Transverse colon (tissue), 4 donors: ENCODE measurements around the gene DESI2. TPM values are rescaled to one million over a fixed set of nuclear protein-coding genes. Genes with fewer than 3 reads are reported as not detected.

Experiments
- DNase-seq: peaks from one replicate; pipeline ENCODE4 v3.0.0-alpha.2; 2019
- H3K27ac ChIP-seq, 4 donors: fragments of 200-600 bp; sonication (generic); 2 replicates each; pipeline ENCODE4 v1.5.1; 2016 to 2018; ENCODE audit warnings: inconsistent platforms in 4 of 4
- H3K27me3 ChIP-seq: fragments of 200-600 bp; sonication (generic); 2 replicates; pipeline ENCODE4 v1.5.1; 2017; ENCODE audit warnings: inconsistent platforms
- H3K36me3 ChIP-seq, 4 donors: fragments of 200-600 bp; sonication (generic); 2 replicates each; pipeline ENCODE4 v1.5.1; 2017 to 2019; ENCODE audit warnings: inconsistent platforms in 4 of 4
- H3K4me1 ChIP-seq, 4 donors: fragments of 200-600 bp; sonication (generic); 2 replicates each; pipeline ENCODE4 v1.5.1; 2017 to 2020; ENCODE audit warnings: inconsistent platforms in 4 of 4
- H3K4me3 ChIP-seq, 4 donors: fragments of 200-600 bp; sonication (generic); 1 replicate in 1 of 4; 2 replicates in 3 of 4; pipeline versions ENCODE4 v1.5.1 to v1.6.1; 2017 to 2019; ENCODE audit warnings: inconsistent platforms in 4 of 4
- H3K9me3 ChIP-seq, 2 donors: fragments of 200-600 bp; sonication (generic); 2 replicates each; pipeline ENCODE4 v1.5.1; 2017 to 2019; ENCODE audit warnings: inconsistent platforms in 2 of 2
- EP300 ChIP-seq: sonication (generic); formaldehyde crosslinking; IDR thresholded peaks from one replicate; pipeline ENCODE4 v1.6.1; 2017; ENCODE audit warnings: antibody characterized with exemption, low read depth
- POLR2A ChIP-seq: fragments of 450-650 bp; IDR thresholded peaks from one replicate; pipeline ENCODE4 v1.6.1; 2016; ENCODE audit warnings: antibody characterized with exemption, mild to moderate bottlenecking, moderate library complexity
- POLR2AphosphoS5 ChIP-seq, 3 donors: sonication (generic); formaldehyde crosslinking; IDR thresholded peaks; one replicate each; pipeline ENCODE4 v1.6.1; 2016; ENCODE audit warnings: antibody characterized with exemption in 3 of 3
- WGBS, 2 donors: methylation state at CpG; one replicate each; pipeline ENCODE4 v1.1.5; 2018; ENCODE audit warnings: low coverage in 1 of 2; 5-methylcytosine and 5-hydroxymethylcytosine counted together
- in situ Hi-C, 4 donors: fragments of 200-750 bp; cut with MboI; loops; one replicate each; pipeline versions ENCODE4 v1.15.0 to v1.15.1; 2017; ENCODE audit warnings: low sequenced_read_pairs in 3 of 4, low pct_ligation_motif_present in 1 of 4, low pct_unique_long_range_greater_than_20kb in 1 of 4
- intact Hi-C: fragments of 100-400 bp; cut with DNase I; formaldehyde crosslinking; loops from one replicate; pipeline ENCODE4 v1.15.1; 2023; ENCODE audit warnings: low total_unique reads
- total RNA-seq, 4 donors: library from RNA; depleted of rRNA; stranded (reverse); fragments of >200 nt; gene quantifications; one replicate each; pipeline ENCODE4 v1.1.0, GENCODE V29; 2016
- TF ChIP-seq, protein P1 (sequence below), 5 experiments: fragments of 200-600 bp in 3 of 5; fragments of 450-650 bp in 2 of 5; sonication (generic) in 3 of 5; IDR thresholded peaks; 1 replicate in 2 of 5; 2 replicates in 3 of 5; pipeline ENCODE4 v1.5.1; 2016 to 2017; ENCODE audit warnings: antibody characterized with exemption in 5 of 5, inconsistent platforms in 3 of 5, mild to moderate bottlenecking in 2 of 5, moderate library complexity in 1 of 5

DESI2 gene
- total RNA-seq, 4 donors from 2014 or later: 18.3 to 41.6 (median 30.6) TPM

DNA sequence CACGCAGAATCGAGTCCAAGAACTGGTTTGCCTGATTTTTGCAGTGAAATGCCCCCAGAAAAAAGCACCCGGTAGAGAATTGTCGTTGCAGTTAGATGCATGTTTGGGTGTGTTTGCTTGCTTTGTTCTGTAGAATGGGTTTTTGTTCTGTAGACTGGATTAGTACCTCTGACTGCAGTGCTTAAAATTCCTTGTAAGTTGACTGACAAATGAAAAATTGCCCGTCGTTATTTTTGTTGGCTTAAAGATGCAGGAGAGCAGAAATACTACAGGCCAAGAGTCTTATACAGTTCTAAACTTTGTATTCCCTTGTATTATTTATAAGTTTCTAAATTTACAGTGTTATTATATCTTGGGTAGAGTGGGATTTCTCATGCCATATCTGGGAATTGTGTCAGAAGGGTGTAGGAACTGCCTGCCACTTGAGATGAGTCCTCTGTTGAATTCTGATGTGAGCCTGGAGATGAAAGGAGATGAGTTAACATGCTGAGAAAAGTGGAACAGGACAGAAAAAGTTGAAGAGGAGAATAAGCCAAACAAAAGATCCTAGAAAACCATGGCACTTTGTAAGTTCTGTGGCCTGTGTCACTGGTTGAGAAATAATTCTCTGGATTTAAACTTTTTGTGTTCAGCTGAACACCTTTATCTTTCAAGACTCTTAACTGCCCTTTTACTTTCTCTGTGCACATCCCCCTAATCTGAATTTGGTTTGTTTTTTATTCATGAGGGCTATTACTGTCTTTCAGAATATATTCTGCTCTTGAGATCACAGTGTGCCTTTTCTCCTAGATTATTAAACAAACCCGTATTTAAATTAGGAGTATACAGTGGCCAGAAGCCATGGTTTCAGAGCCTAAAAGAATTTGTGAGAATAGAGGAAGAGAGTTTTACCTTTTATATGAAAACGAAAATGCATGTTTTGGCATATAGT lies 1.4 kb downstream of the DESI2 start:
- Histone ChIP-seq H3K27me3 (no peaks in the 10 kb centered on the region), H3K4me3 (peak overlapping the region in 3 of 4 donors; percentile 71 to 91 (median 90)), H3K9me3 (no peaks in the 10 kb centered on the region), H3K4me1 (peaks cover 10 to 53% (median 28%) of the 10 kb centered on the region in 4 donors), H3K36me3 (no peaks in the 10 kb centered on the region), H3K27ac (peak overlapping the region; percentile 9 to 99 (median 98))
- in situ Hi-C loops (loop anchor here in 1 of 4 donors (10.0 kb wide), 1 partner anchor 200 kb away; the partner anchor contains the start of gene ADSS2), intact Hi-C loops (no loop called here)
- 11 to 16% methylated on average over 6 to 8 of the region's 8 CpGs for WGBS, 2 donors
- DNase-seq: no peak
- TF ChIP-seq POLR2A (no peak), POLR2AphosphoS5 (IDR thresholded peaks at IDR 0.05) (no peak), EP300 (no peak)
- TF ChIP-seq, protein P1, sequence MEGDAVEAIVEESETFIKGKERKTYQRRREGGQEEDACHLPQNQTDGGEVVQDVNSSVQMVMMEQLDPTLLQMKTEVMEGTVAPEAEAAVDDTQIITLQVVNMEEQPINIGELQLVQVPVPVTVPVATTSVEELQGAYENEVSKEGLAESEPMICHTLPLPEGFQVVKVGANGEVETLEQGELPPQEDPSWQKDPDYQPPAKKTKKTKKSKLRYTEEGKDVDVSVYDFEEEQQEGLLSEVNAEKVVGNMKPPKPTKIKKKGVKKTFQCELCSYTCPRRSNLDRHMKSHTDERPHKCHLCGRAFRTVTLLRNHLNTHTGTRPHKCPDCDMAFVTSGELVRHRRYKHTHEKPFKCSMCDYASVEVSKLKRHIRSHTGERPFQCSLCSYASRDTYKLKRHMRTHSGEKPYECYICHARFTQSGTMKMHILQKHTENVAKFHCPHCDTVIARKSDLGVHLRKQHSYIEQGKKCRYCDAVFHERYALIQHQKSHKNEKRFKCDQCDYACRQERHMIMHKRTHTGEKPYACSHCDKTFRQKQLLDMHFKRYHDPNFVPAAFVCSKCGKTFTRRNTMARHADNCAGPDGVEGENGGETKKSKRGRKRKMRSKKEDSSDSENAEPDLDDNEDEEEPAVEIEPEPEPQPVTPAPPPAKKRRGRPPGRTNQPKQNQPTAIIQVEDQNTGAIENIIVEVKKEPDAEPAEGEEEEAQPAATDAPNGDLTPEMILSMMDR (IDR thresholded peaks at IDR 0.05): no peak

- no peak for DNase-seq
- 83 to 98% methylated on average over 1 of the region's 1 CpG for WGBS, 2 donors
- in situ Hi-C loops: loop anchor here in 1 of 4 donors (10.0 kb wide), 1 partner anchor 200 kb away; the partner anchor contains the start of gene ADSS2
- peaks cover 0 to 3% (median 0%) of the 10 kb centered on the region in 4 donors for H3K36me3 ChIP-seq
- H3K27ac ChIP-seq: no peak overlapping the region
- peak overlapping the region in 1 of 4 donors; percentile 90 for H3K4me3 ChIP-seq
- peaks cover 10 to 57% (median 29%) of the 10 kb centered on the region in 4 donors for H3K4me1 ChIP-seq
- TF ChIP-seq EP300 (no peak), POLR2AphosphoS5 (IDR thresholded peaks at IDR 0.05) (no peak), POLR2A (no peak)
- TF ChIP-seq, protein P1 (IDR thresholded peaks at IDR 0.05): no peak
- H3K9me3 ChIP-seq: no peaks in the 10 kb centered on the region
- intact Hi-C loops: no loop called here
- H3K27me3 ChIP-seq: no peaks in the 10 kb centered on the region
Measured at GRCh38 chr1:244655186-244655585, 2.3 kb downstream of the DESI2 start.

DNA sequence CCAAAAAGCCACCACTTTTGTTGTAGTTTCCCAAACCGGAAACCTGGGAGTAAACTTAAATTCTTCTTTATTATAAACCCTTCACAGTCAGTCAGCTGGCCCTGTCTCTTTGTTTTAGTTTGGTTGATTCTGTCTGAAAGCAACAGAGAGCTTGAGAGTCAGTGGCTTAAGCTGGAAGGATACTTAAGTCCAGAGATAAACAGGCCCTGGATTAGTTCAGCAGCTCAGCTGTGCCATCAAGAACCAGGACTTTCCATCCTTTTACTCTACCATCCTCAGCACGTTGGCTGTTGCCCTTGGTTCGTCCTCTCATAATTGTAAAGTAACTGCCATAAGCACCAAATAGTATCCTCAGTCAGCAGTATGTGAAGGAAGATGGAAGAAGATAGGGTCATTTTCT lies 4.5 kb downstream of the DESI2 start:
- Histone ChIP-seq H3K36me3 (peaks cover 0 to 4% (median 0%) of the 10 kb centered on the region in 4 donors), H3K4me1 (peaks cover 10 to 57% (median 31%) of the 10 kb centered on the region in 4 donors), H3K27ac (no peak overlapping the region), H3K27me3 (no peaks in the 10 kb centered on the region), H3K4me3 (no peak overlapping the region), H3K9me3 (no peaks in the 10 kb centered on the region)
- WGBS, 2 donors: 80% methylated on average over 3 of the region's 3 CpGs; no CpG with 5 or more reads in 1 of the 2 donors
- intact Hi-C loops (no loop called here), in situ Hi-C loops (loop anchor here in 1 of 4 donors (10.0 kb wide), 1 partner anchor 203 kb away; the partner anchor contains the start of gene ADSS2)
- TF ChIP-seq POLR2A (no peak), EP300 (no peak), POLR2AphosphoS5 (IDR thresholded peaks at IDR 0.05) (no peak)
- TF ChIP-seq, protein P1 (IDR thresholded peaks at IDR 0.05): no peak
- no peak for DNase-seq

GRCh38 chr1:244659694-244660093 lies 6.8 kb downstream of the DESI2 start:
- WGBS, 2 donors: 75 to 79% methylated on average over 2 to 3 of the region's 3 CpGs
- no peaks in the 10 kb centered on the region for H3K27me3 ChIP-seq
- no peaks in the 10 kb centered on the region for H3K9me3 ChIP-seq
- no peak for DNase-seq
- intact Hi-C loops: no loop called here
- in situ Hi-C loops: loop anchor here in 1 of 4 donors (10.0 kb wide), 1 partner anchor 205 kb away; the partner anchor contains the start of gene ADSS2
- peaks cover 10 to 56% (median 26%) of the 10 kb centered on the region in 4 donors for H3K4me1 ChIP-seq
- H3K4me3 ChIP-seq: no peak overlapping the region
- TF ChIP-seq, protein P1 (IDR thresholded peaks at IDR 0.05): no peak
- TF ChIP-seq EP300 (no peak), POLR2AphosphoS5 (IDR thresholded peaks at IDR 0.05) (no peak), POLR2A (no peak)
- H3K27ac ChIP-seq: no peak overlapping the region
- H3K36me3 ChIP-seq: peaks cover 0 to 4% (median 0%) of the 10 kb centered on the region in 4 donors
